PC-3 (cell line): ENCODE data around the gene LINGO4. TPM values are rescaled to one million over a fixed set of nuclear protein-coding genes. Genes with fewer than 3 reads are reported as not detected.

Experiments
- ATAC-seq: fragments of 200-7000 bp; cut with Tn5 transposase; 2 replicates; pipeline ENCODE4 v1.9.1; 2020; ENCODE audit warnings: mild to moderate bottlenecking, moderate library complexity
- BruUV-seq: library from RNA; stranded (reverse); fragments of 400-500 nt; replicated peaks from 2 replicates; lab custom pipeline; 2021; lab: Mats Ljungman, UMichigan
- CTCF ChIA-PET: fragments of 300-600 bp; sonication (Branson Sonifier 250); formaldehyde crosslinking; loops from one replicate; lab custom pipeline; 2022; ENCODE audit warnings: antibody characterized with exemption; lab: Charles Lee
- POLR2A ChIA-PET: fragments of 300-600 bp; sonication (Branson Sonifier 250); formaldehyde crosslinking; loops from one replicate; lab custom pipeline; 2022; ENCODE audit warnings: antibody characterized with exemption; ENCODE audit not compliant: unreplicated experiment; lab: Charles Lee
- DNase-seq: peaks from one replicate; pipeline ENCODE4 v3.0.0-alpha.2; 2015
- H2AFZ ChIP-seq: fragments of 300-600 bp; sonication (generic); 2 replicates; pipeline ENCODE4 v1.6.0; 2016; ENCODE audit warnings: antibody characterized with exemption, low read length
- H3F3A ChIP-seq: fragments of 300-600 bp; sonication (generic); one replicate; pipeline ENCODE4 v1.6.0; 2017; ENCODE audit warnings: antibody characterized with exemption, low read length, control low read depth, mild to moderate bottlenecking; ENCODE audit not compliant: unreplicated experiment
- H3K27ac ChIP-seq: fragments of 300-600 bp; sonication (generic); 2 replicates; pipeline ENCODE4 v1.5.1; 2016; ENCODE audit warnings: mild to moderate bottlenecking, low read length
- H3K27me3 ChIP-seq: fragments of 300-600 bp; sonication (generic); 2 replicates; pipeline ENCODE4 v1.6.1; 2016; ENCODE audit warnings: low read length, mixed read lengths
- H3K36me3 ChIP-seq: fragments of 300-600 bp; sonication (generic); 2 replicates; pipeline ENCODE4 v1.6.1; 2016; ENCODE audit warnings: low read depth, mixed run types, low read length, mixed read lengths
- H3K4me1 ChIP-seq: fragments of 300-600 bp; sonication (generic); 2 replicates; pipeline ENCODE4 v1.5.1; 2016; ENCODE audit warnings: low read length; ENCODE audit not compliant: insufficient read depth
- H3K4me2 ChIP-seq: fragments of 300-600 bp; sonication (generic); 2 replicates; pipeline ENCODE4 v1.6.0; 2016; ENCODE audit warnings: low read length
- H3K4me3 ChIP-seq: fragments of 300-600 bp; sonication (generic); 2 replicates; pipeline ENCODE4 v1.5.1; 2016; ENCODE audit warnings: mild to moderate bottlenecking, low read length, mixed read lengths
- H3K79me2 ChIP-seq: fragments of 300-600 bp; sonication (generic); 2 replicates; pipeline ENCODE4 v1.6.1; 2017; ENCODE audit warnings: low read length, mixed read lengths
- H3K9ac ChIP-seq: fragments of 300-600 bp; sonication (generic); 2 replicates; pipeline ENCODE4 v1.6.0; 2016; ENCODE audit warnings: mild to moderate bottlenecking, low read length
- H3K9me2 ChIP-seq: fragments of 300-600 bp; sonication (generic); replicated peaks from 2 replicates; pipeline ENCODE4 v1.6.1; 2016; ENCODE audit warnings: mixed run types, low read length, mixed read lengths
- H3K9me3 ChIP-seq: fragments of 300-600 bp; sonication (generic); 2 replicates; pipeline ENCODE4 v1.6.1; 2016; ENCODE audit warnings: low read length, mixed read lengths
- H4K20me1 ChIP-seq: fragments of 300-600 bp; sonication (generic); 2 replicates; pipeline ENCODE4 v1.6.1; 2016; ENCODE audit warnings: low read length, mixed read lengths
- CTCF ChIP-seq: fragments of 300-600 bp; sonication (generic); conservative IDR thresholded peaks from 2 replicates; pipeline ENCODE4 v1.5.1; 2017; ENCODE audit warnings: antibody characterized with exemption, low read depth, mild to moderate bottlenecking, low read length
- EZH2 ChIP-seq: fragments of 300-600 bp; sonication (generic); IDR thresholded peaks from one replicate; pipeline ENCODE4 v1.6.1; 2017; ENCODE audit warnings: antibody characterized with exemption, mild to moderate bottlenecking, low read length; ENCODE audit not compliant: unreplicated experiment
- EZH2phosphoT487 ChIP-seq: fragments of 300-600 bp; sonication (generic); IDR thresholded peaks from 2 replicates; pipeline ENCODE4 v1.6.1; 2018; ENCODE audit warnings: mild to moderate bottlenecking, antibody characterized with exemption, low read length, borderline replicate concordance
- intact Hi-C: fragments of 100-400 bp; cut with micrococcal nuclease; formaldehyde crosslinking; loops from 2 replicates; pipeline ENCODE4 v1.9.0; 2023
- total RNA-seq: library from RNA; depleted of rRNA; stranded (reverse); fragments of >200 nt; gene quantifications from 2 replicates; pipeline ENCODE4 v1.2.3, GENCODE V29; 2014

The LINGO4 gene
- total RNA-seq, 1 experiment from 2014 or later: not detected

- Histone ChIP-seq H3K9me2 (no peaks in the 10 kb centered on the region), H3K27me3 (peaks cover 19% of the 10 kb centered on the region), H3K27ac (no peak overlapping the region), H3K4me2 (no peak overlapping the region), H2AFZ (no peak overlapping the region), H3K36me3 (no peaks in the 10 kb centered on the region), H4K20me1 (no peaks in the 10 kb centered on the region), H3K9me3 (no peaks in the 10 kb centered on the region), H3F3A (no peaks in the 10 kb centered on the region), H3K4me3 (no peak overlapping the region), H3K4me1 (no peaks in the 10 kb centered on the region), H3K79me2 (no peaks in the 10 kb centered on the region), H3K9ac (no peak overlapping the region)
- ChIA-PET CTCF (no interaction called here), POLR2A (no interaction called here)
- no TSS peak for BruUV-seq
- DNase-seq (no peak), ATAC-seq (no peak)
- intact Hi-C loops: no loop called here
- TF ChIP-seq CTCF (no peak), EZH2 (no peak), EZH2phosphoT487 (no peak)
Observed at GRCh38 chr1:151803164-151803563, 2.1 kb downstream of the LINGO4 start.

- Histone ChIP-seq H3K9me3 (no peaks in the 10 kb centered on the region), H3K9me2 (no peaks in the 10 kb centered on the region), H3K36me3 (no peaks in the 10 kb centered on the region), H3K4me1 (no peaks in the 10 kb centered on the region), H3K9ac (no peak overlapping the region), H3K4me2 (no peak overlapping the region), H4K20me1 (no peaks in the 10 kb centered on the region), H2AFZ (no peak overlapping the region), H3K27me3 (peaks cover 19% of the 10 kb centered on the region), H3K27ac (no peak overlapping the region), H3K4me3 (no peak overlapping the region), H3F3A (no peaks in the 10 kb centered on the region), H3K79me2 (no peaks in the 10 kb centered on the region)
- ChIA-PET CTCF (no interaction called here), POLR2A (no interaction called here)
- TF ChIP-seq EZH2 (no peak), EZH2phosphoT487 (no peak), CTCF (no peak)
- no TSS peak for BruUV-seq
- ATAC-seq (no peak), DNase-seq (no peak)
- intact Hi-C loops: no loop called here
Observed at GRCh38 chr1:151802372-151802771, 2.8 kb downstream of the LINGO4 start.

GRCh38 chr1:151801846-151802245 is 3.4 kb downstream of the LINGO4 start:
- CTCF ChIA-PET: no interaction called here
- H3K27me3 ChIP-seq: peaks cover 19% of the 10 kb centered on the region
- H3K4me1 ChIP-seq: no peaks in the 10 kb centered on the region
- POLR2A ChIA-PET: no interaction called here
- DNase-seq (no peak), ATAC-seq (no peak)
- no peaks in the 10 kb centered on the region for H3K9me3 ChIP-seq
- H3K4me2 ChIP-seq: no peak overlapping the region
- TF ChIP-seq EZH2: no peak
- TF ChIP-seq EZH2phosphoT487: no peak
- TF ChIP-seq CTCF: no peak
- H3K9me2 ChIP-seq: no peaks in the 10 kb centered on the region
- no peaks in the 10 kb centered on the region for H4K20me1 ChIP-seq
- intact Hi-C loops: no loop called here
- no peak overlapping the region for H2AFZ ChIP-seq
- no peak overlapping the region for H3K4me3 ChIP-seq
- no peaks in the 10 kb centered on the region for H3K79me2 ChIP-seq
- no peaks in the 10 kb centered on the region for H3F3A ChIP-seq
- no peaks in the 10 kb centered on the region for H3K36me3 ChIP-seq
- no peak overlapping the region for H3K9ac ChIP-seq
- no TSS peak for BruUV-seq
- H3K27ac ChIP-seq: no peak overlapping the region
